Right ventricle myocardium inferior (tissue), 1 donor: Measurements from ENCODE around the gene HMOX1. TPM values are rescaled to one million over a fixed set of nuclear protein-coding genes. Genes with fewer than 3 reads are reported as not detected.
"Not testable (repeated sequence)": the region's sequence is repeated elsewhere in the genome, so short reads cannot be mapped to it uniquely, and the experiment has no call there.

Experiments
- ATAC-seq: fragments of 200-7000 bp; cut with Tn5 transposase; one replicate; pipeline ENCODE4 v1.9.1; 2020; ENCODE audit warnings: mild to moderate bottlenecking, moderate library complexity
- DNase-seq: peaks from one replicate; pipeline ENCODE4 v3.0.0; 2021; ENCODE audit errors: missing footprints
- intact Hi-C: fragments of 100-400 bp; cut with DNase I; formaldehyde crosslinking; loops from one replicate; pipeline ENCODE4 v1.11.0; 2022
- total RNA-seq: library from RNA; stranded (reverse); fragmentation: NEBNext Ultra II Directional; extraction: Animal tissue kit (Norgen Biotek cat#: 25700); gene quantifications from one replicate; pipeline ENCODE4 v1.2.1, GENCODE V29; 2021
- donor health status: DM: no; HTN: yes; CAD: no; lungs with severe emphysema.

Gene HMOX1
- total RNA-seq, 1 donor from 2014 or later, result 7.4 TPM

DNA sequence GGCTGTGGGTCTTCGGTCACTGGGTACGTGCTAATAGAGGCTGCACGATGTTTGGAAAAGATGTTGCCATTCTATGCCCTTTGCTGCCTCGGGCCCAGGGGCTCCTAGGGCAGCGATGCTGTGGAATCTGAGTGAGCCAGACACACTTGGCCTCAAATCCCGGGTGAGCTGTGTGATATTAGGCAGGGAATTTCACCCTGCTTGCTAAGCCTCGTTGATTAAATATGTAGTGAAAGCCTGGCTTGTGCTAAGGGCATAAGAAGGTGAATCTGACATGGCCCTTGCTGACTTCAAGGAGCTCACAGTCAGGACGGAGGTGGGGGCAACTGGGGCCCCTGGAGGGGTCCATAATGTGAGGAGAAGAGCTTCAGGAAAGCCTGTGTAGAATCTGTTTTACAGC is 5.4 kb upstream of the HMOX1 start:
- DNase-seq (no peak), ATAC-seq (no peak)
- intact Hi-C loops, result no loop called here

GRCh38 chr22:35376728-35377472 is 4.0 kb upstream of the HMOX1 start:
- intact Hi-C loops, result no loop called here
- ATAC-seq (peak; percentile 58), DNase-seq (peak; percentile 94)

DNA sequence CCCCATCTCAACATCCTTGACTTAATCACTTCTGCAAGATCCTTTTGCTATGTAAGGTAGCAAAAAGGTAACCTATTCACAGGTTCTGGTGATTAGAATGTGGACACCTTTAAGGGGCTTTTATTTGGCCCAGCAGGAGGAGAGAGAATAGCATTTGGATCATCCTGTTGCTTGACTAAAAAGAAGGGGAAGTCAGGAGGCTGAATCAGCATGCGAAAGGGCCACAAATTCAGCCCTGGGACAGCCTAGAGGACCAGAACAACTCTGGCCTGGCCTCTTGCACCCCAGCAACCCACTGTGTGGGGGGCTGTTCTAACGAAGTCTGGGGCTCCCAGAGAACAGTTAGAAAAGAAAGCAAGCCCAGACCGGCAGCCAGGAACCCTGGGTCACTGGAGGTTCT is 3.2 kb upstream of the HMOX1 start:
- DNase-seq (no peak), ATAC-seq (no peak)
- intact Hi-C loops, result no loop called here

- intact Hi-C loops, result no loop called here
- ATAC-seq, result no peak
- no peak for DNase-seq
These were observed 2.3 kb upstream of the HMOX1 start for GRCh38 chr22:35378621-35379020.

DNA sequence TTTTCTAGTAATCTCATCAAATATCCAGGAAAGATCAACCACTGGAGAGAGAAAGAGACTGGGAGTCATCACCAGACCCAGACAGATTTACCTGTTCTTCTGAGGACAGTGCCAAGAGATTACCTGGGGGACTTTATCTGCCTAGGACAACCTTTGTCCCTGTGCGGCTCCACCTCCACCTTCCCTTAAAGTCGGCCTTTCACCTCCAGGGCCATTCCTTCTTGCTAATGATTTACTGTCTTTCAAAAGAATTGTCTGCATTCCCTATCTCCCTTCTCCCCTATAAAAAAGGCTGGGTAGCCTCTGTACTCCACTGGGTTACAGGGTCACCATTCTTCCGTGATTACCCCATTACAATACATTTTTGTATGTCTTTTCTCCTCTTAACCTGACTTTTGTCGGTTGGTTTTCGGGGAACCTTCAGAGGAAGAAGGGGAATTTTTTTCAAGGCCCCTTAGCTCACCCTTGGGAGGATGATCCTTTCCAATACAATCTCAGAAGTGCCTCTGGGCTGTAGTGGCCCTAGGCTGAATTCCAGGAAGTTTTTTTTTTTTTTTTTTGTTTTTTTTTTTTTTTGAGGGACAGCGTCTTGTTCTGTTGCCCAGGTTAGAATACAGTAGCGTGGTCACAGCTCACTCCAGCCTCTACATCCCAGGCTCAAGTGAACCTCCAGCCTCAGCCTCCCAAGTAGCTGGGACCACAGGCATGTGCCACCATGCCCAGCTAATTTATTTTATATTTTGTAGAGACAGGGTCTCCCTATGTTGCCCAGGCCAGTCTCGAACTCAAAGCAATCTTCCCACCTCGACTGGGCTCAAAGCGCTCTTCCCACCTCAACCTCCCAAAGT is 1.5 kb upstream of the HMOX1 start:
- no peak for DNase-seq
- ATAC-seq, result no peak
- intact Hi-C loops, result no loop called here

GRCh38 chr22:35380013-35380412 is 883 bp upstream of the HMOX1 start:
- DNase-seq, result no peak
- no peak for ATAC-seq
- intact Hi-C loops, result no loop called here

GRCh38 chr22:35381424-35382009 is 621 bp downstream of the HMOX1 start:
- DNase-seq (no peak), ATAC-seq (no peak)
- intact Hi-C loops, result no loop called here

DNA sequence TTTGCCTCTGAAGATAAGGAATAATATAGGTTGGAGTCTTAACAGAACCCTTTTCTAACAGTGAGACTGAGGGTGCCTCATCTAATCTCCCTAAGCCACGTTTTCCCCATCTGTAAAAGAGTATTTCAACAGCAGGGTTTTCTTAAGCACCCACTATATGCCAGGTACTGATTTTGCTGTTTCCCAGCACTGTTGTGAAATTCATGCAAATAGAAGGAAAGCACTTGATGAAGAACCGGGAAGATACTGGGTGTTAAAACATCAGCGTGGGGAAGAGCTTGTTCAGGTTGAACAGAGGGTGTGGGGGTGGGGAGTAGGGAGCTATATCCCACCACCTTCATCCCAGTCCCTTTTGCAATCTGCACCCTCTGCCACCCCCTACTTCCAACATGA is 2.8 kb downstream of the HMOX1 start:
- ATAC-seq, result no peak
- DNase-seq, result no peak
- intact Hi-C loops, result no loop called here

DNA sequence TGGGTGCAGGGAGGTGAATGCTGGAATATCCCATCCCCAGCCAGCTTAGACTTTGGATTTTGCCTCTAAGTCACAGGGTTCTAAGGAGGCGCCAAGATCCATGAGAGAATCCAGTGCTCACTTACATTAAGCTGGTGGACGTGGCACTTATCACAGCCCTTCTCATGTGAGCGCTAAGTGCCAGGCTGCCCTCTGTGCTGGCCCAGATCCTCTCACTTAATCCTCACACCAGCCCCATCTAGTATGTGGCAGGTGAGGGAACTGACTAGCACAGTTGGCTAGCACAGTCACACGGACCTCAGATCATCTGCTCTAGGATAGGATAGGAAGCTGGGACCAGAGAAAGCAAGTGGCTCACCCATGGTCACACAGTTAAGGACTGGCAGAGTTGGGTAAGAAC is 3.6 kb downstream of the HMOX1 start:
- ATAC-seq (no peak), DNase-seq (no peak)
- intact Hi-C loops, result no loop called here

DNA sequence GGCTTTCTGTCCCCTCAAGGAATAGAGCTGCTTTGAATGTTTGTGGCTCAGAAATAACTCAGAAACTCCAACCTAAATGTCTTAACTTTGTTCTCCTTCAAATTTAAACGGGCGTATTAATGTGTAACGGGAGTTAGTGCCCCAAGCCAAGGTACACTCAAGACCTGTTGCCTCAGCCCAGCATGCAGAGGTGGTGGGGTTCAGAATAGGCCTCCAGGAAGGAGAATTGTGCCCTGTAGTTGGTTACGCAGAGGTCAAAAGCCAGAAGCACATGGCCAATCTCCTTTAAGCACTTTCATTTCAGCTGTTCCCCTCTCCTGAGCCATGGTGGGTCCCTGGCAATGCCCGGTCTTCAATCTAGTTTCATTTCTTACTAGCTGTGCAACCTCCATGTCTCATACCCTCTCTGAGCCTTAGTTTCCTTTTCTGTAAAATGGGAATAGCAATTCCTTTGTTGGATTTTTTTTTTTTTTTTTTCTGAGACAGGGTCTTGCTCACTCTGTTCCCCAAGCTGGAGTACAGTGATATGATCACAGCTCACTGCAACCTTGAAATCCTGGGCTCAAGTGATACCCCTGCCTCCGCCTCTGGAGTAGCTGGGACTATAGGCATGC is 4.2 kb downstream of the HMOX1 start:
- intact Hi-C loops, result no loop called here
- ATAC-seq (no peak), DNase-seq (no peak)

DNA sequence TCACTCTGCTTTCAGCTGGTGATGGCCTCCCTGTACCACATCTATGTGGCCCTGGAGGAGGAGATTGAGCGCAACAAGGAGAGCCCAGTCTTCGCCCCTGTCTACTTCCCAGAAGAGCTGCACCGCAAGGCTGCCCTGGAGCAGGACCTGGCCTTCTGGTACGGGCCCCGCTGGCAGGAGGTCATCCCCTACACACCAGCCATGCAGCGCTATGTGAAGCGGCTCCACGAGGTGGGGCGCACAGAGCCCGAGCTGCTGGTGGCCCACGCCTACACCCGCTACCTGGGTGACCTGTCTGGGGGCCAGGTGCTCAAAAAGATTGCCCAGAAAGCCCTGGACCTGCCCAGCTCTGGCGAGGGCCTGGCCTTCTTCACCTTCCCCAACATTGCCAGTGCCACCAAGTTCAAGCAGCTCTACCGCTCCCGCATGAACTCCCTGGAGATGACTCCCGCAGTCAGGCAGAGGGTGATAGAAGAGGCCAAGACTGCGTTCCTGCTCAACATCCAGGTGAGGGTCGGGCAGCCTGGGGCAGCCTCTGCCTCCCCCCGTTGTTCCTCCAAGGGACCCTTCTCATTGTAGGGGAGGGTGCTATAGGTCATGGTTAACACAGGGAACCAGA is 5.9 kb downstream of the HMOX1 start:
- ATAC-seq (no peak), DNase-seq (no peak)
- intact Hi-C loops, result no loop called here

- ATAC-seq (no peak), DNase-seq (no peak)
- intact Hi-C loops, result no loop called here
These were observed 10.0 kb downstream of the HMOX1 start for GRCh38 chr22:35390933-35391332.

- intact Hi-C loops, result no loop called here
- no peak for DNase-seq
- ATAC-seq, result no peak
These were observed 11.5 kb downstream of the HMOX1 start for GRCh38 chr22:35392357-35392756.

- intact Hi-C loops, result no loop called here
- ATAC-seq, result no peak
- no peak for DNase-seq
These were observed 12.5 kb downstream of the HMOX1 start for GRCh38 chr22:35393116-35394010.

GRCh38 chr22:35394011-35394312 is 13.1 kb downstream of the HMOX1 start:
- intact Hi-C loops, result no loop called here
- no peak for DNase-seq
- ATAC-seq, result no peak

DNA sequence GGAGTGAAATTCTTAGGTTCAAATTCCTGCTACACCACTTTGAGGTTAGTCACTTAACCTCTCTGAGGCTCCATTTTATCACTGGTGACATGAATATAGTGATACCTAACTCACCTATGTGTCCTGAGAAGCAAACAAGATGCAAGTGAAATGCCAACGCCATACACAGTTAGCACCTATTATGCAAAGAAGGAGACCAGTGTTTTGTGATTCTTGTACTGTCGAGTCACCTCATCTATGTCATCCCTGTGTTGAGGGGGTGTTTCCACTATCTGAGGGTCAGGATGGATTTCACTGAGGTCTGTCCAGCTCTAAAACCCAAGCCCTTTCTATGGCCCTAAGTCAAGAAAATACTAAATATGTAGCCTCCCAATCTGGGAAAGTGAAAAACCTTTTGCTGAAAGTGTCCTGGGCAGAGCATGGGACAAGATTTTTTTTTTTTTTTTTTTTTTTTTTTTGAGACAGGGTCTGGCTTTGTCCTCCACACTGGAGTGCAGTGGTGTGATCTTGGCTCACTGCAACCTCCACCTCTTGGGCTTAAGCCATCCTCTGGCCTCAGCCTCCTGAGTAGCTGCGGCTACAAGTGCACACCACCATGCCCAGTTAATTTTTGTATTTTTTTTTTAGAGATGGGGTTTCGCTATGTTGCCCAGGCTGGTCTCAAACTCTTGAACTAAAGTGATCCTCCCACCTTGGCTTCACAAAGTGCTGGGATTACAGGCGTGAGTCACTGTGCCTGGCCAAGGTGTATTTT is 14.1 kb downstream of the HMOX1 start:
- intact Hi-C loops, result no loop called here
- DNase-seq, result no peak
- no peak for ATAC-seq

DNA sequence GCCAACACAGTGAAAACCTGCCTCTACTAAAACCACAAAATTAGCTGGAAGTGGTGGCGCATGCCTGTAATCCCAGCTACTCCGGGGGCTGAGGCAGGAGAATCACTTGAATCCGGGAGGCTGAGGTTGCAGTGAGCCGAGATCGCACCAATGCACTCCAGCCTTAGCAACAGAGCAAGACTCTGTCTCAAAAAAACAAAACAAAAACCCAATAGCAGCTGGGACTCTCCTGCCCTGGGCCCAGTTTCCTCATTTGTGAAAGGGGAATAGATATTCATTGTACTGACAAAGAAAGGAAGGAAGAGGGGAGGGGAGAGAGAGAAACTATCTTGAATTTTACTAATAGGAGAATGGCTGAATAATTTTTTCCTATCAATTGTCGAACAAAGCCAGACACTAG is 15.7 kb downstream of the HMOX1 start:
- DNase-seq, intact Hi-C loops, ATAC-seq: not testable (repeated sequence)
